GM18909 (cell line): ENCODE data around the gene DCBLD1.

Experiments used
- ATAC-seq: cut with Tn5 transposase; IDR thresholded peaks from one replicate; pipeline ENCODE4 v1.9.1; 2021; ENCODE audit warnings: mild to moderate bottlenecking; ENCODE audit not compliant: unreplicated experiment, poor library complexity

Gene DCBLD1

GRCh38 chr6:117597755-117598154 is 115.3 kb downstream of the DCBLD1 start:
- ATAC-seq, result no peak
